GM23338 (cell line): Measurements from ENCODE around the gene ST3GAL4. TPM values are rescaled to one million over a fixed set of nuclear protein-coding genes. Genes with fewer than 3 reads are reported as not detected.

Source experiments
- ATAC-seq: fragments of 200-7000 bp; cut with Tn5 transposase; 3 replicates; pipeline ENCODE4 v1.9.1; 2020
- DNase-seq: peaks from one replicate; pipeline ENCODE4 v3.0.0-alpha.2; 2015; ENCODE audit warnings: low spot score
- H2AFZ ChIP-seq: fragments of 200-600 bp; sonication (generic); 2 replicates; pipeline ENCODE4 v1.8.0; 2016; ENCODE audit warnings: antibody characterized with exemption, mild to moderate bottlenecking, moderate library complexity
- H3F3A ChIP-seq: fragments of 200-600 bp; sonication (generic); replicated peaks from 2 replicates; pipeline ENCODE4 v1.8.0; 2017; ENCODE audit warnings: antibody characterized with exemption, mixed run types, low read depth
- H3K27ac ChIP-seq: fragments of 200-600 bp; sonication (generic); 2 replicates; pipeline ENCODE4 v1.6.1; 2016; ENCODE audit warnings: low read depth
- H3K27me3 ChIP-seq: fragments of 200-600 bp; sonication (generic); 2 replicates; pipeline ENCODE4 v1.8.0; 2016; ENCODE audit warnings: mild to moderate bottlenecking, mixed run types, moderate library complexity; ENCODE audit not compliant: insufficient read depth
- H3K36me3 ChIP-seq: fragments of 200-600 bp; sonication (generic); 2 replicates; pipeline ENCODE4 v1.8.0; 2016; ENCODE audit warnings: mild to moderate bottlenecking; ENCODE audit not compliant: insufficient read depth
- H3K4me1 ChIP-seq: fragments of 200-600 bp; sonication (generic); 2 replicates; pipeline ENCODE4 v1.8.0; 2016; ENCODE audit warnings: mild to moderate bottlenecking, moderate library complexity; ENCODE audit not compliant: insufficient read depth
- H3K4me2 ChIP-seq: fragments of 200-600 bp; sonication (generic); 2 replicates; pipeline ENCODE4 v1.7.1; 2017; ENCODE audit warnings: mixed run types
- H3K4me3 ChIP-seq: fragments of 200-600 bp; sonication (generic); 2 replicates; pipeline ENCODE4 v1.6.1; 2016; ENCODE audit warnings: mixed run types
- H3K79me2 ChIP-seq: fragments of 200-600 bp; sonication (generic); replicated peaks from 2 replicates; pipeline ENCODE4 v1.8.0; 2017; ENCODE audit warnings: mild to moderate bottlenecking; ENCODE audit not compliant: insufficient read depth
- H3K9me2 ChIP-seq: fragments of 200-600 bp; sonication (generic); 2 replicates; pipeline ENCODE4 v1.8.0; 2017; ENCODE audit not compliant: insufficient read depth
- H4K20me1 ChIP-seq: fragments of 200-600 bp; sonication (generic); replicated peaks from 2 replicates; pipeline ENCODE4 v1.8.0; 2017; ENCODE audit warnings: mild to moderate bottlenecking; ENCODE audit not compliant: insufficient read depth
- H3K27ac Mint-ChIP-seq: 2 replicates; pipeline ENCODE4 v1.8.0; 2020; ENCODE audit warnings: inconsistent platforms, mild to moderate bottlenecking, moderate library complexity, mixed read lengths
- H3K27me3 Mint-ChIP-seq: 3 replicates; pipeline ENCODE4 v1.8.0; 2022; ENCODE audit warnings: low read depth, mild to moderate bottlenecking, moderate library complexity, mixed read lengths, inconsistent platforms; ENCODE audit not compliant: insufficient read depth, poor library complexity
- H3K36me3 Mint-ChIP-seq: 3 replicates; pipeline ENCODE4 v1.8.0; 2021; ENCODE audit warnings: low read depth, mild to moderate bottlenecking, inconsistent platforms, moderate library complexity, mixed read lengths
- H3K4me1 Mint-ChIP-seq: 3 replicates; pipeline ENCODE4 v1.8.0; 2020; ENCODE audit warnings: mild to moderate bottlenecking, inconsistent platforms, mixed read lengths
- H3K4me3 Mint-ChIP-seq: 3 replicates; pipeline ENCODE4 v1.8.0; 2021; ENCODE audit warnings: moderate library complexity, mild to moderate bottlenecking, inconsistent platforms, mixed read lengths
- H3K9me3 Mint-ChIP-seq: 3 replicates; pipeline ENCODE4 v1.8.0; 2020; ENCODE audit warnings: moderate library complexity, mild to moderate bottlenecking, inconsistent platforms, mixed read lengths
- CREB1 ChIP-seq: fragments of 250-450 bp; sonication (Bioruptor Pico); IDR thresholded peaks from 2 replicates; pipeline ENCODE4 v1.5.0; 2020; ENCODE audit warnings: low read depth, mild to moderate bottlenecking, moderate library complexity
- CTCF ChIP-seq, 2 experiments: fragments of 200-600 bp in 1 of 2; sonication (generic) in 1 of 2; conservative IDR thresholded peaks; 2 replicates each; pipeline versions ENCODE4 v1.5.1 to v1.6.1; 2016 to 2017; ENCODE audit warnings: antibody characterized with exemption in 2 of 2, low read depth in 2 of 2, mild to moderate bottlenecking in 2 of 2, moderate library complexity in 1 of 2
- ETS1 ChIP-seq: IDR thresholded peaks from 2 replicates; pipeline ENCODE4 v1.6.1; 2016; ENCODE audit warnings: antibody characterized with exemption
- EZH2 ChIP-seq: fragments of 200-600 bp; sonication (generic); IDR thresholded peaks from one replicate; pipeline ENCODE4 v1.8.0; 2017; ENCODE audit warnings: antibody characterized with exemption, mild to moderate bottlenecking, low read depth; ENCODE audit not compliant: unreplicated experiment
- EZH2phosphoT487 ChIP-seq: fragments of 200-600 bp; sonication (generic); IDR thresholded peaks from one replicate; pipeline ENCODE4 v1.8.1; 2018; ENCODE audit warnings: antibody characterized with exemption; ENCODE audit not compliant: unreplicated experiment
- JUNB ChIP-seq: IDR thresholded peaks from one replicate; pipeline ENCODE4 v1.6.1; 2016; ENCODE audit warnings: antibody characterized with exemption; ENCODE audit not compliant: unreplicated experiment
- NANOG ChIP-seq: IDR thresholded peaks from 2 replicates; pipeline ENCODE4 v1.6.1; 2016; ENCODE audit warnings: antibody characterized with exemption, borderline replicate concordance
- POLR2AphosphoS5 ChIP-seq: IDR thresholded peaks from 2 replicates; pipeline ENCODE4 v1.6.1; 2016; ENCODE audit warnings: antibody characterized with exemption, low read depth
- REST ChIP-seq: IDR thresholded peaks from one replicate; pipeline ENCODE4 v1.6.1; 2018; ENCODE audit warnings: antibody characterized with exemption; ENCODE audit not compliant: unreplicated experiment
- STAT1 ChIP-seq: IDR thresholded peaks from one replicate; pipeline ENCODE4 v1.6.1; 2016; ENCODE audit warnings: antibody characterized with exemption; ENCODE audit not compliant: unreplicated experiment
- ZNF114 ChIP-seq: fragments of 250-450 bp; sonication (Bioruptor Pico); IDR thresholded peaks from 2 replicates; pipeline ENCODE4 v1.5.0; 2020; ENCODE audit warnings: mild to moderate bottlenecking, moderate library complexity
- ZNF331 ChIP-seq: fragments of 250-450 bp; sonication (Bioruptor Pico); IDR thresholded peaks from 2 replicates; pipeline ENCODE4 v1.5.0; 2020; ENCODE audit warnings: low read depth, mild to moderate bottlenecking, moderate library complexity
- ZNF462 ChIP-seq: fragments of 250-450 bp; sonication (Bioruptor Pico); IDR thresholded peaks from 2 replicates; pipeline ENCODE4 v1.5.0; 2020; ENCODE audit warnings: mild to moderate bottlenecking, moderate library complexity
- polyA plus RNA-seq: library from polyadenylated mRNA; unstranded; fragments of >200 nt; fragmentation: Nextera tagmentation; extraction: Ambion mirVana; gene quantifications from 2 replicates; pipeline ENCODE4 v1.2.1, GENCODE V29; 2016
- total RNA-seq: library from RNA; depleted of rRNA; stranded (reverse); fragments of >200 nt; shearing (Covaris generic); gene quantifications from 2 replicates; pipeline ENCODE4 v1.2.3, GENCODE V29; 2014

The ST3GAL4 gene
- total and polyA plus RNA-seq, 2 experiments from 2014 or later, result 10.1 to 28.0 TPM

GRCh38 chr11:126352163-126352562 is 3.3 kb upstream of the ST3GAL4 start:
- Mint-ChIP-seq H3K27ac (no peak overlapping the region), H3K27me3 (peaks cover 16% of the 10 kb centered on the region), H3K4me3 (no peak overlapping the region), H3K36me3 (peaks cover 4% of the 10 kb centered on the region), H3K4me1 (peaks cover 57% of the 10 kb centered on the region), H3K9me3 (no peaks in the 10 kb centered on the region)
- Histone ChIP-seq H3K4me3 (no peak overlapping the region), H4K20me1 (peaks cover 8% of the 10 kb centered on the region; the same call in 1 of the 2 replicates), H3K9me2 (0 out of 2 replicates have a peak, but pooled peaks cover 2% of the 10 kb centered on the region), H3K79me2 (peaks cover 63% of the 10 kb centered on the region), H3K36me3 (0 out of 2 replicates have a peak, but pooled peaks cover 5% of the 10 kb centered on the region), H2AFZ (no peak overlapping the region), H3K4me1 (peaks cover 43% of the 10 kb centered on the region), H3K4me2 (peak overlapping the region; percentile 93; the same call in 1 of the 2 replicates), H3F3A (0 out of 2 replicates have a peak, but pooled peaks cover 5% of the 10 kb centered on the region), H3K27me3 (no peaks in the 10 kb centered on the region), H3K27ac (no peak overlapping the region)
- no peak for ATAC-seq
- DNase-seq, result no peak
- no peak for TF ChIP-seq ETS1
- no peak for TF ChIP-seq JUNB
- TF ChIP-seq POLR2AphosphoS5, result no peak
- TF ChIP-seq NANOG, result no peak
- TF ChIP-seq EZH2, result no peak
- TF ChIP-seq ZNF462 (CRISPR knock-in tag), result no peak
- TF ChIP-seq REST, result no peak
- no peak for TF ChIP-seq ZNF114 (CRISPR knock-in tag)
- no peak for TF ChIP-seq STAT1
- no peak for TF ChIP-seq CTCF (conservative IDR thresholded peaks at IDR 0.05; ENCODE audit: low read depth in 2 of 2)
- TF ChIP-seq CREB1 (CRISPR knock-in tag), result no peak
- TF ChIP-seq ZNF331, result no peak
- TF ChIP-seq EZH2phosphoT487, result no peak
